Esophagus (tissue), 2 donors: Measurements from ENCODE around the gene SPRN. TPM values are rescaled to one million over a fixed set of nuclear protein-coding genes. Genes with fewer than 3 reads are reported as not detected.
"Not testable (repeated sequence)": the region's sequence is repeated elsewhere in the genome, so short reads cannot be mapped to it uniquely, and the experiment has no call there.

Experiments
- H3K27ac ChIP-seq, 2 donors: one replicate each; pipeline ENCODE4 v1.5.1; 2013; ENCODE audit warnings: low read depth in 2 of 2, mild to moderate bottlenecking in 2 of 2, inconsistent platforms in 1 of 2, low read length in 1 of 2, moderate library complexity in 1 of 2
- H3K27me3 ChIP-seq, 2 donors: one replicate each; pipeline ENCODE4 v1.6.1; 2013; ENCODE audit warnings: low read length in 2 of 2, control low read depth in 1 of 2, mild to moderate bottlenecking in 1 of 2; ENCODE audit not compliant: insufficient read depth in 2 of 2, control insufficient read depth in 1 of 2
- H3K36me3 ChIP-seq, 2 donors: one replicate each; pipeline ENCODE4 v1.6.1; 2013; ENCODE audit warnings: low read length in 1 of 2; ENCODE audit not compliant: control insufficient read depth in 2 of 2, insufficient read depth in 2 of 2
- H3K4me1 ChIP-seq, 2 donors: one replicate each; pipeline ENCODE4 v1.6.1; 2013; ENCODE audit warnings: low read length in 1 of 2; ENCODE audit not compliant: control insufficient read depth in 2 of 2, insufficient read depth in 2 of 2
- H3K4me3 ChIP-seq, 2 donors: one replicate each; pipeline ENCODE4 v1.5.1; 2013; ENCODE audit warnings: low read length in 2 of 2, mild to moderate bottlenecking in 2 of 2, low read depth in 1 of 2, moderate library complexity in 1 of 2
- H3K9me3 ChIP-seq, 2 donors: one replicate each; pipeline ENCODE4 v1.6.1; 2013; ENCODE audit warnings: mild to moderate bottlenecking in 2 of 2, low read depth in 1 of 2, low read length in 1 of 2, moderate library complexity in 1 of 2; ENCODE audit not compliant: control insufficient read depth in 2 of 2, insufficient read depth in 1 of 2
- WGBS, 2 donors: extraction: QIAGEN DNeasy Blood & Tissue Kit; methylation state at CpG; one replicate each; pipeline ENCODE4 v1.1.7; 2013; 5-methylcytosine and 5-hydroxymethylcytosine counted together
- polyA plus RNA-seq, 2 donors: library from polyadenylated mRNA; stranded (reverse); fragments of 200-250 nt; gene quantifications; one replicate each; pipeline ENCODE4 v1.2.3, GENCODE V29; 2013
- donor health status: healthy with polysubstance abuse.
- donor health status: Bipolar disorder and iron deficiency.

SPRN gene, protein sequence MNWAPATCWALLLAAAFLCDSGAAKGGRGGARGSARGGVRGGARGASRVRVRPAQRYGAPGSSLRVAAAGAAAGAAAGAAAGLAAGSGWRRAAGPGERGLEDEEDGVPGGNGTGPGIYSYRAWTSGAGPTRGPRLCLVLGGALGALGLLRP
- polyA plus RNA-seq = under 1 TPM; 0.11 to 0.33 TPM

DNA sequence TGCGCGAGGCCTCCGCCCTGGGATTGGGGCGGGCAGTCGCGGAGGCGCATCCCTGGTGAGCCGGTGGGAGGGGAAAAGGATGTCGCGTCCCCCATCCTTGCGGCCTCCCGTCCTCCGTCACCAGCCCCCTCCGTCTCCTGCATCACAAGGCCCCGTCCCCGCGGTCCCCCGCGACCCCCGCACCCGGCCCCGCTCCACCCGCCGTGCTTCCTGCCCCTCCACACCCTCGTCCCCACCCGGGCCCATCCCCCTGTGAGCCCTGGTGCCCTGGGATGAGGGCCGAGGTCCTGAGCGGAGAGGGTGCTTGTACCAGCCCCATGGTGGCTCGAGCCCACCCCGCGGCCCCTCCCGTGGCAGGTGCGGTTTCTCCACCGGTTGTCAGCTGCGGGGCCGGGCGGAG lies at the start of gene SPRN:
Gene SPRN, minus strand, starts transcription at position 25 of the 400 bp plus-strand sequence. CDS start 944 bp downstream, outside the sequence.
- H3K27me3 ChIP-seq, H3K9me3 ChIP-seq, H3K27ac ChIP-seq, H3K4me1 ChIP-seq: not testable (repeated sequence)
- Histone ChIP-seq H3K4me3 (peak within 1 kb of the TSS in 1 of 2 donors; percentile 9), H3K36me3 (peaks cover 0 to 14% of the 10 kb centered on the region in 2 donors)
- 20 to 29% methylated on average over 9 to 17 of the region's 37 CpGs for WGBS, 2 donors

DNA sequence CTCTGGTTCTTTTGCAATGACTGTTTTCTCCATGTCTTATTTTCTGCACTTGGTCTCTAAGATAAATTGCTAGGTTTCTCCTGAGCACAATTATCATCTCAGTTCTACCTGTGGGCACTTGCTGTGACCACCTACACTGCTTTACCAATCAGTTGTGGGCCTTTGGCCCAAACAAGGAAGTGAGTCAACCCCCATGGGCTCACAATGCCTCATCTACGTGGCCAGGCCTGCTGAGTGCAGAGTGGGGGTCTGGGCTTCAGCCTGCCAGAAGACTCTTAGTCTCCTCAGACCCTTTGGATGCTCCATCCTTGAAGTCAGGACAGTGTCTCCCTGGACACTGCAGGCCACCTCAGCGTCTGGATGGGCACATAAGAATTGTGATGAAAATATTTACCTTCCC lies 49.6 kb upstream of the SPRN start:
- Histone ChIP-seq H3K9me3 (peaks cover 0 to 2% of the 10 kb centered on the region in 2 donors), H3K4me3 (no peak overlapping the region), H3K36me3 (no peaks in the 10 kb centered on the region), H3K4me1 (no peaks in the 10 kb centered on the region), H3K27ac (no peak overlapping the region), H3K27me3 (no peaks in the 10 kb centered on the region)
- 78 to 84% methylated on average over 2 of the region's 2 CpGs for WGBS, 2 donors

DNA sequence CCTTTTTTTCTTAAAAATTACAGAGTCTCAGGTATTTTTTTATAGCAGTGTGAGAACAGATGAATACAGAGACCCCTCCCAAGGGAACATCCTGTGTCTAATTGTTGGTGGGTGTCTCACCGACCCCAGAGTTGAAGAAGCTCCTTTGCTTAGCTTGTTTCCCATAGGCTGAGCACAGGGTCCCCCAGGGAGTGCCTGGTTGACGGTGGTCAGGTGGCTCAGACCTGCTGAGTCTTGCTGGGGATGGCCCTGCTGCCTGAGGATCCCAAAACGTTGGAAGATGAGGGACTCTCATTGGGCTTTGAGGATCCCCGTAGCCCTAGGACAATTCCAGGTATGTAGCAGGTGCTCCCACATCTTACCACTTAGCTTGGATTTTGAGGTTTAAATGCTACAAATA lies 48.8 kb upstream of the SPRN start:
- no peaks in the 10 kb centered on the region for H3K4me1 ChIP-seq
- no peak overlapping the region for H3K27ac ChIP-seq
- peaks cover 0 to 2% of the 10 kb centered on the region in 2 donors for H3K9me3 ChIP-seq
- 58 to 65% methylated on average over 4 of the region's 4 CpGs for WGBS, 2 donors
- no peak overlapping the region for H3K4me3 ChIP-seq
- no peaks in the 10 kb centered on the region for H3K27me3 ChIP-seq
- H3K36me3 ChIP-seq = no peaks in the 10 kb centered on the region

DNA sequence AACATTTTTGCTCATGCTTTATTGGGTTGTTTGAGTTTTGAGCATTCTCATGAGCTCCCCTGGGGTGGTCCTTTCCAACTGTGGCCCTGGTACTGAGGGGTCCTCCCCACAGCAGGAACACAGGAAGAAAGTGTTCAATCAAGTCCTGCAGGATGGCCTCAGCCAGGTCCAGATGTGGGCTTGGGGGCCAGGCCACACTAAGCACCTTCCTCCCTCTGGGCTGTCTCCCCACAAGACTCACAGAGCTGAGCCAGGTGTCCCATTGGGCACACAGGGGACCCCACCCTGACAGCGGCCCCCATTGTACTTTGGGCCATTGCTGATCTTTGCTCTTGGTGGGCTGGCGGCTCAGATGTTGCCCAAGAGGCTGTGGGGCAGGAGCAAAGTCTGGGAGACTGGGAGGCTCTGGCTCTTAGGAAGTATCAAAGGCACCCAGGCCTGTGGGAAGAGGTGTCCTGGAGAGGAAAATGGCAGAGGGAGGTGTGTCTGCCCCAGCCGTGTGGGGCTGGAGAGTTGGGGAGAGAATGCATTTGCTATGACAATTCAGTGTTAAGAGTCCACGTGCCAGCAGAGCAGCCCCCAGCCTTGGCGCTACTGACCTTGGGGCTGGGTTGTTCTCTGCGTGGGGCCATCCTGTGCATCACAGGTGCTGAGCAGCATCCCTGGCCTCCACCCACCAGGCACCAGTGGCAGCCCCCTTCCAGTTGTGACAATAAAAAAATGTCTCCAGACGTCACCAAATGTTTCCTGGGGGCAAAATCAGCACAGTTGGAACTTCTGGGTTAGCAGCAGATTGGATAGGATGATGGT lies 47.1 kb upstream of the SPRN start:
- Histone ChIP-seq H3K4me1 (peaks cover 0 to 3% of the 10 kb centered on the region in 2 donors), H3K27me3 (no peaks in the 10 kb centered on the region), H3K36me3 (peaks cover 0 to 2% of the 10 kb centered on the region in 2 donors), H3K27ac (no peak overlapping the region), H3K9me3 (peaks cover 0 to 8% of the 10 kb centered on the region in 2 donors), H3K4me3 (no peak overlapping the region)
- 78 to 81% methylated on average over 7 of the region's 7 CpGs for WGBS, 2 donors

DNA sequence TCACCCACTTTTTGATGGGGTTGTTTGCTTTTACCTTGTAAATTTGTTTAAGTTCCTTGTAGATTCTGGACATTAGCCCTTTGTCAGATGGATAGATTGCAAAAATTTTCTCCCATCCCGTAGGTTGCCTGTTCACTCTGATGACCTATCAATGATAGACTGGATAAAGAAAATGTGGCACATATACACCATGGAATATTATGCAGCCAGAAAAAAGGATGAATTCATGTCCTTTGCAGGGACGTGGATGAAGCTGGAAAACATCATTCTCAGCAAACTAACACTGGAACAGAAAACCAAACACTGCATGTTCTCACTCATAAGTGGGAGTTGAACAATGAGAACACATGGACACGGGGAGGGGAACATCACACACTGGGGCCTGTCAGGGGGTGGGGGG lies 44.8 kb upstream of the SPRN start:
- not testable (repeated sequence) for H3K4me1 ChIP-seq, H3K4me3 ChIP-seq, H3K27me3 ChIP-seq, H3K27ac ChIP-seq, H3K9me3 ChIP-seq, H3K36me3 ChIP-seq
- WGBS, 2 donors = 77 to 87% methylated on average over 3 of the region's 3 CpGs

DNA sequence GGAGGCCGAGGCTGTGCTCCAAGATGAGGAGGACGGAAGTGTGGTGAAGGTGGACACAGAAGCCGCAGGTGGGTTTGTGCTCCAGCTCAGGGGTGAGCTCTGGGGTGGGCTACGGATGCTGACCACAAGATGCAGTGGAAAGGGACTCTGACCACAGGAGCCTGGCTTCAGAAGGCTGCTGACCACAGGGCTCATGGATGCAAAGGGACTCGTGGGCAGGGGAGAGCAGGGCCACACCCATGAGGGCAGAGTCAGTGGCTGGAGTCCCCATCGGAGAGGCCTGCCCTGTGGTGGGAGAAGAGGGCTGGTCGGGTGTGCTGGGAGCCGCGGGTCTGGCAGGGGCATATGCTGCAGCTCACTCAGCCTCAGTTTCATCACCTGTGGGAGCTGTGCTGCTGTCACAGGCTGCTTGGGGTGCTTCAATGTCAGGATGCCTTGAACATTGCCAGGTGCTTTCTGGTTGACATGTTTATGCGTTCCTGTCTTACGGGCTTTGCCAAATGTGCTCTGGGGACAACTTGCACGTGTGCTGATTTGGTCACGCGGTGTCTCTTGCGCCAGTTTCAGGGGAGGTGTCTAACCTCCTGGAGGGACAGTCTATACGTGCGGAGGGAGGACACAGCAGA lies 43.0 kb upstream of the SPRN start:
- peaks cover 4 to 9% of the 10 kb centered on the region in 2 donors for H3K9me3 ChIP-seq
- no peak overlapping the region for H3K4me3 ChIP-seq
- H3K27me3 ChIP-seq = no peaks in the 10 kb centered on the region
- peaks cover 0 to 9% of the 10 kb centered on the region in 2 donors for H3K4me1 ChIP-seq
- no peak overlapping the region for H3K27ac ChIP-seq
- peaks cover 0 to 2% of the 10 kb centered on the region in 2 donors for H3K36me3 ChIP-seq
- WGBS, 2 donors = 88 to 90% methylated on average over 17 of the region's 17 CpGs

DNA sequence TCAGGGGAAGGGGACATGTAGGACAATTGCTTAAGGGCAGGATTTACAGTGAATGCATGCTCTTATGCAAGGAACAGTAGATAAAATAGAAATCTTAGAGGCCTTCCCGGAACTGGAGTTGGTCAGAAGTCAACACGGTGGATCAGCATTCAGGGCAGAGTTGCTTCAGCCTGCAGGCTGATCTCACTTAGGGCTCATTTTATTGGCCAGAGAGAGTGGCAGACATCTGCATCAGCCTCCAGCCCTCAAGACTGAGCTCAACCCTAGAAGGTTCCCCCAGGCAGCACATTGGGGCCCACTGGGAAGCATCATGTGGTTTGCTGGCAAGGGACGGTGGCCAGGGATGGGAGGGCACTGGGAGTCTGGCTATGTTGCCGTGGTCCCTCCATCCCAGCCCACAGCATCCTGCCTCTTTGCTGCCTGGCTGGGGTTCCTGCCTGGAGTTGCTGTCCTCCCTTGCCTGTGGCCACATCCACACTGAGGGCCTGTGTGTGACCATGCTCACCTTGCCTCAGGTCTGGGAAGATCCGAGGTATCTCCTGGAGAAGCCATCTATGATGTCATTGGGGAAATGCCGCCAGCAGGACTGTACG lies 42.4 kb upstream of the SPRN start:
- Histone ChIP-seq H3K4me3 (no peak overlapping the region), H3K36me3 (peaks cover 0 to 2% of the 10 kb centered on the region in 2 donors), H3K27ac (no peak overlapping the region), H3K9me3 (peaks cover 4 to 9% of the 10 kb centered on the region in 2 donors), H3K4me1 (peaks cover 0 to 9% of the 10 kb centered on the region in 2 donors), H3K27me3 (no peaks in the 10 kb centered on the region)
- 91 to 92% methylated on average over 7 of the region's 7 CpGs for WGBS, 2 donors

DNA sequence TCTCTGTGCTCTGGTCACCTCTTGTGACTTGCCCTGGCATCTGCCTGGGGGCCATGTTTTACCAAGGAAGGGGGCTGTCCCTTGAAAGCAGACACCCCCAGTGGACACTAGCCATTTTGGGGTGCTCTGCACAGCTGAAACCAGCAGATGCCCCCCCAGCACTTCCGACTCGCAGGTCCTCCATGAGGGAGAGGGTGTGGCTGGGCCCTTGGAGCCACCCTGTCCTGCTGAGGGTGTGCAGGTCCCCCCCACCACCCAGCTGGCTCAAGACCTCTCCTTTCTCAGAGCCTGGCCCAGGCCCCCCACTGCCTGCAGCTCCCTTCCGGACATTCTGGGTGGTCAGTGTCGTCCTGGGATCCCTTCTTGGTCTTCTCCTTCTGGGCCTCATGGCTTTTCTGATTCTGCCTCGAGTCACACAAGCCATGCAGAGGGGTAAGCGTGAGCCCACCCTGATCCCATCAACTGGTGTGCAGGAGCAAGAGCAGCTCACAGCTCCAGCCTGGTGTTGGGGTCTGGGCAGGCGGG lies 41.6 kb upstream of the SPRN start:
- Histone ChIP-seq H3K27ac (no peak overlapping the region), H3K27me3 (no peaks in the 10 kb centered on the region), H3K9me3 (peaks cover 4 to 9% of the 10 kb centered on the region in 2 donors), H3K36me3 (peaks cover 0 to 2% of the 10 kb centered on the region in 2 donors), H3K4me3 (no peak overlapping the region), H3K4me1 (peaks cover 0 to 9% of the 10 kb centered on the region in 2 donors)
- WGBS, 2 donors = 89% methylated on average over 7 of the region's 7 CpGs

DNA sequence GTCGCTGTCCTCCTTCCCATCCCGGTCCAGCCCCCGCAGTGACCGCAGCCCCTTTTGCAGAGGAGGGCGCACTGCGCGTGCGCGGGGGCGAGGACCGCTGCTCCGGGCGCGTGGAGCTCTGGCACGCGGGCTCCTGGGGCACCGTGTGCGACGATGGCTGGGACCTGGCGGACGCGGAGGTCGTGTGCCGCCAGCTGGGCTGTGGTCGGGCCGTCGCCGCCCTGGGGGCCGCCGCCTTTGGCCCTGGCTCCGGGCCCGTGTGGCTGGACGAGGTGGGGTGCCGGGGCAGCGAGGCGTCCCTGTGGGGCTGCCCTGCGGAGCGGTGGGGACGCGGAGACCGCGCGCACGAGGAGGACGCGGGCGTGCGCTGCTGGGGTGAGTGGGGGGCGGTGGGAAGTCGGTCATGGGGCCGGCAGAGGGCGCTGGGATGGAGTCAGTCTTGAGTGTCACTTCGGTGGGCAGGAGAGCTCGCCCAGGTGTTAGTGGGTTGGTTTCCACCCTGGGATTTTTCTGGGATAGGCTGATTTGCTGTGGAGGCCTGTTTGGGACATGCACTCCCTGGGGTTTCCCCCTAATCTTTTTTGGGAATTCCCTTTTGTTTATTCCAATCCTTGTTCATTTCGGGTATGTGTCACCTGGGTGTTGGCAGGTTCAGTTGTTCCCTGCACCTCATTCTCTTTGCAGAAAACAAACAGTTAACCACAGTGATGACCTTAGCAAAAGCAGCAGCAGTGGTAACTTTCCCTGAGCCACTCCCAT lies 40.9 kb upstream of the SPRN start:
- 31 to 32% methylated on average over 55 of the region's 55 CpGs for WGBS, 2 donors
- H3K4me3 ChIP-seq = no peak overlapping the region
- H3K27me3 ChIP-seq = no peaks in the 10 kb centered on the region
- H3K36me3 ChIP-seq = peaks cover 0 to 2% of the 10 kb centered on the region in 2 donors
- peaks cover 4 to 9% of the 10 kb centered on the region in 2 donors for H3K9me3 ChIP-seq
- H3K27ac ChIP-seq = no peak overlapping the region
- peaks cover 0 to 9% of the 10 kb centered on the region in 2 donors for H3K4me1 ChIP-seq
